ENCODE measurements around the gene DKK2.

Gene DKK2

GRCh38 chr4:107017443-107018343 is 18.4 kb downstream of the DKK2 start:
- in situ Hi-C loops (cut with HindIII; ENCODE audit: low sequenced_read_pairs), result no loop called here

- in situ Hi-C loops (cut with HindIII; ENCODE audit: low sequenced_read_pairs), result no loop called here
Measured at GRCh38 chr4:107011312-107011711, 24.8 kb downstream of the DKK2 start.

- in situ Hi-C loops (cut with HindIII; ENCODE audit: low sequenced_read_pairs), result no loop called here
Measured at GRCh38 chr4:107009196-107009968, 26.7 kb downstream of the DKK2 start.

- in situ Hi-C loops (cut with HindIII; ENCODE audit: low sequenced_read_pairs), result no loop called here
Measured at GRCh38 chr4:107008115-107008514, 28.0 kb downstream of the DKK2 start.

GRCh38 chr4:107006218-107006617 is 29.9 kb downstream of the DKK2 start:
- in situ Hi-C loops (cut with HindIII; ENCODE audit: low sequenced_read_pairs), result no loop called here

- in situ Hi-C loops (cut with HindIII; ENCODE audit: low sequenced_read_pairs), result no loop called here
Measured at GRCh38 chr4:106996490-106996889, 39.6 kb downstream of the DKK2 start.

- in situ Hi-C loops (cut with HindIII; ENCODE audit: low sequenced_read_pairs), result no loop called here
Measured at GRCh38 chr4:106993827-106994226, 42.3 kb downstream of the DKK2 start.

GRCh38 chr4:106987311-106987710 is 48.8 kb downstream of the DKK2 start:
- in situ Hi-C loops (cut with HindIII; ENCODE audit: low sequenced_read_pairs), result no loop called here

- in situ Hi-C loops (cut with HindIII; ENCODE audit: low sequenced_read_pairs), result no loop called here
Measured at GRCh38 chr4:106986486-106986885, 49.6 kb downstream of the DKK2 start.

GRCh38 chr4:106985830-106986229 is 50.3 kb downstream of the DKK2 start:
- in situ Hi-C loops (cut with HindIII; ENCODE audit: low sequenced_read_pairs), result no loop called here

- in situ Hi-C loops (cut with HindIII; ENCODE audit: low sequenced_read_pairs), result no loop called here
Measured at GRCh38 chr4:106982711-106983211, 53.4 kb downstream of the DKK2 start.

- in situ Hi-C loops (cut with HindIII; ENCODE audit: low sequenced_read_pairs), result no loop called here
Measured at GRCh38 chr4:106981431-106981830, 54.7 kb downstream of the DKK2 start.

GRCh38 chr4:106979476-106979875 is 56.6 kb downstream of the DKK2 start:
- in situ Hi-C loops (cut with HindIII; ENCODE audit: low sequenced_read_pairs), result no loop called here

GRCh38 chr4:106978046-106978774 is 57.9 kb downstream of the DKK2 start:
- in situ Hi-C loops (cut with HindIII; ENCODE audit: low sequenced_read_pairs), result no loop called here

- in situ Hi-C loops (cut with HindIII; ENCODE audit: low sequenced_read_pairs), result no loop called here
Measured at GRCh38 chr4:106971636-106972035, 64.5 kb downstream of the DKK2 start.

GRCh38 chr4:106967892-106968291 is 68.2 kb downstream of the DKK2 start:
- in situ Hi-C loops (cut with HindIII; ENCODE audit: low sequenced_read_pairs), result no loop called here

- in situ Hi-C loops (cut with HindIII; ENCODE audit: low sequenced_read_pairs), result no loop called here
Measured at GRCh38 chr4:106953036-106953705, 82.9 kb downstream of the DKK2 start.

- in situ Hi-C loops (cut with HindIII; ENCODE audit: low sequenced_read_pairs), result no loop called here
Measured at GRCh38 chr4:106951891-106952290, 84.2 kb downstream of the DKK2 start.

GRCh38 chr4:106941841-106942240 is 94.3 kb downstream of the DKK2 start:
- in situ Hi-C loops (cut with HindIII; ENCODE audit: low sequenced_read_pairs), result no loop called here

GRCh38 chr4:106930522-106930921 is 105.6 kb downstream of the DKK2 start:
- in situ Hi-C loops (cut with HindIII; ENCODE audit: low sequenced_read_pairs), result no loop called here

GRCh38 chr4:106929248-106929647 is 106.9 kb downstream of the DKK2 start:
- in situ Hi-C loops (cut with HindIII; ENCODE audit: low sequenced_read_pairs), result no loop called here
